GM12872 (cell line): ENCODE data around the gene TNS3.

ENCODE experiments used
- CTCF ChIP-seq: IDR thresholded peaks from 3 replicates; pipeline ENCODE4 v1.5.1; 2011; ENCODE audit warnings: low read depth, mild to moderate bottlenecking, low read length, moderate library complexity; ENCODE audit not compliant: insufficient read depth

TNS3 gene

GRCh38 chr7:47581438-47581803, 490 bp downstream of the TNS3 start:
- no peak for TF ChIP-seq CTCF

GRCh38 chr7:47580811-47581331, 1.0 kb downstream of the TNS3 start:
- no peak for TF ChIP-seq CTCF

- TF ChIP-seq CTCF: no peak
Observed at GRCh38 chr7:47580175-47580706, 1.7 kb downstream of the TNS3 start.

- no peak for TF ChIP-seq CTCF
Observed at GRCh38 chr7:47579458-47579857, 2.5 kb downstream of the TNS3 start.

- TF ChIP-seq CTCF: no peak
Observed at GRCh38 chr7:47578579-47579270, 3.2 kb downstream of the TNS3 start.

GRCh38 chr7:47577321-47577919, 4.5 kb downstream of the TNS3 start:
- no peak for TF ChIP-seq CTCF

- TF ChIP-seq CTCF: no peak
Observed at GRCh38 chr7:47576866-47577306, 5.0 kb downstream of the TNS3 start.
